Measurements from ENCODE around the gene SDHAF1. TPM values are rescaled to one million over a fixed set of nuclear protein-coding genes. Genes with fewer than 3 reads are reported as not detected.

SDHAF1 gene
- total and polyA plus RNA-seq, 2 donors (not counting 3 experiments of a cell fraction or from before 2014, with no cell fraction given), result 10.3 to 16.2 TPM

DNA sequence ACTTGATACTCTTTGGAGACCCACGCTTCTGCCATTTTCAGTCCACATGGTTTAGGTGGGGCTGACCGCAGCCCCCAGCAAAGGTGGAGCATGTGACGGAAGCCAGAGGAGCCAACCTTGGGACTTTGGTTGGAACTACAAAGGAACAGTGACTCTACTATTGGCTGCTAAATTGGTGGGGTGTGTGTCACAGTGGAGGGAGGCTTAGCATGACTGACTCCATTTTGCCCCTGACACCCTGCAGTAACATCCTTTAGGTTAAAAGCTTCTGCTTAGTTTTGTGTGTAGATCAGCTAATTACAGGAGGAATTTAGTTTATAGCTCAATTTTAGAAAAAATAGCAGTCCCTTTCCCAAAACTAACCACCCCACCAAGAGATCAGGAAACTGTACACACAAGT is 6.6 kb downstream of the SDHAF1 start:
- DNase-seq (ENCODE audit: low read depth, low spot score), result no peak
- Histone ChIP-seq H3K27me3 (ENCODE audit: control insufficient read depth in 2 of 2, insufficient read depth in 2 of 2, low read length in 2 of 2) (no peaks in the 10 kb centered on the region), H3K9me1 (replicated peaks; ENCODE audit: control insufficient read depth, extremely low read depth, insufficient read depth, low read length) (no peaks in the 10 kb centered on the region), H2AFZ (ENCODE audit: low read depth, low read length) (no peak overlapping the region), H3K27ac (ENCODE audit: insufficient read depth, low read depth, low read length) (no peak overlapping the region), H3K4me2 (ENCODE audit: insufficient read depth, low read length) (no peak overlapping the region), H3K4me1 (ENCODE audit: control insufficient read depth, extremely low read depth, insufficient read depth, low read length) (no peaks in the 10 kb centered on the region), H3K4me3 (replicated peaks in 1 of 3; ENCODE audit: insufficient read depth in 1 of 3, low read depth in 1 of 3, low read length in 3 of 3) (no peak overlapping the region), H3K79me2 (ENCODE audit: control insufficient read depth, insufficient read depth, low read length) (no peaks in the 10 kb centered on the region), H4K20me1 (replicated peaks; ENCODE audit: control insufficient read depth, extremely low read depth, insufficient read depth, low read length) (no peaks in the 10 kb centered on the region), H3K36me3 (ENCODE audit: control insufficient read depth in 2 of 2, extremely low read depth in 1 of 2, insufficient read depth in 2 of 2, low read length in 2 of 2) (peaks cover 0 to 2% of the 10 kb centered on the region in 2 experiments), H3K9me3 (replicated peaks; ENCODE audit: control insufficient read depth, insufficient read depth, low read length) (no peaks in the 10 kb centered on the region), H3K9ac (replicated peaks; ENCODE audit: extremely low read depth, insufficient read depth, low read length) (no peak overlapping the region)
- BruUV-seq (replicated peaks), result no TSS peak
- ChIA-PET POLR2A (interaction anchor here (0.6 kb wide), 1 partner anchor 418 kb away, joined by 5 read pairs; no protein-coding TSS in a partner anchor), CTCF (interaction anchor here (1.6 kb wide), 1 partner anchor 10 kb away, joined by 3 read pairs; no protein-coding TSS in a partner anchor)
- dilution Hi-C loops (cut with MboI; ENCODE audit: extremely low pct_ligation_motif_present, low sequenced_read_pairs), result no loop called here
- TF ChIP-seq MYC (IDR thresholded peaks at IDR 0.05; ENCODE audit: low read depth, low read length) (no peak), GATA2 (IDR thresholded peaks at IDR 0.05; ENCODE audit: insufficient read depth, insufficient read length, low read depth, low read length) (no peak), EZH2 (IDR thresholded peaks at IDR 0.05; ENCODE audit: borderline replicate concordance, low read depth, low read length, severe bottlenecking) (no peak)
- intact Hi-C loops (cut with micrococcal nuclease), result no loop called here
- no peak for FAIRE-seq

- H3K9me3 ChIP-seq (replicated peaks; ENCODE audit: control insufficient read depth, insufficient read depth, low read length), result no peaks in the 10 kb centered on the region
- H3K9me1 ChIP-seq (replicated peaks; ENCODE audit: control insufficient read depth, extremely low read depth, insufficient read depth, low read length), result no peaks in the 10 kb centered on the region
- no peak for TF ChIP-seq GATA2 (IDR thresholded peaks at IDR 0.05; ENCODE audit: insufficient read depth, insufficient read length, low read depth, low read length)
- TF ChIP-seq FOS (IDR thresholded peaks at IDR 0.05; ENCODE audit: borderline replicate concordance, insufficient read depth, low read length), result no peak
- TF ChIP-seq JUN (IDR thresholded peaks at IDR 0.05; ENCODE audit: borderline replicate concordance, insufficient read depth, insufficient read length, low read depth), result no peak
- no peak for TF ChIP-seq POLR2AphosphoS5 (IDR thresholded peaks at IDR 0.05; ENCODE audit: insufficient read depth, low read depth, low read length)
- no peak for TF ChIP-seq MYC (IDR thresholded peaks at IDR 0.05; ENCODE audit: low read depth, low read length)
- TF ChIP-seq EZH2 (IDR thresholded peaks at IDR 0.05; ENCODE audit: borderline replicate concordance, low read depth, low read length, severe bottlenecking), result no peak
- TF ChIP-seq POLR2A (IDR thresholded peaks at IDR 0.05; ENCODE audit: low read depth, low read length), result no peak
- no peaks in the 10 kb centered on the region for H3K27me3 ChIP-seq (ENCODE audit: control insufficient read depth in 2 of 2, insufficient read depth in 2 of 2, low read length in 2 of 2)
- no peak overlapping the region for H3K9ac ChIP-seq (replicated peaks; ENCODE audit: extremely low read depth, insufficient read depth, low read length)
- H4K20me1 ChIP-seq (replicated peaks; ENCODE audit: control insufficient read depth, extremely low read depth, insufficient read depth, low read length), result no peaks in the 10 kb centered on the region
- H3K4me2 ChIP-seq (ENCODE audit: insufficient read depth, low read length), result no peak overlapping the region
- no peak for FAIRE-seq
- H3K36me3 ChIP-seq (ENCODE audit: control insufficient read depth in 2 of 2, extremely low read depth in 1 of 2, insufficient read depth in 2 of 2, low read length in 2 of 2), result peaks cover 0 to 2% of the 10 kb centered on the region in 2 experiments
- ChIA-PET CTCF (no interaction called here), POLR2A (no interaction called here)
- intact Hi-C loops (cut with micrococcal nuclease), result no loop called here
- BruUV-seq (replicated peaks), result no TSS peak
- H3K79me2 ChIP-seq (ENCODE audit: control insufficient read depth, insufficient read depth, low read length), result no peaks in the 10 kb centered on the region
- H3K4me3 ChIP-seq (replicated peaks in 1 of 3; ENCODE audit: insufficient read depth in 1 of 3, low read depth in 1 of 3, low read length in 3 of 3), result no peak overlapping the region
- H2AFZ ChIP-seq (ENCODE audit: low read depth, low read length), result no peak overlapping the region
- no peaks in the 10 kb centered on the region for H3K4me1 ChIP-seq (ENCODE audit: control insufficient read depth, extremely low read depth, insufficient read depth, low read length)
- H3K27ac ChIP-seq (ENCODE audit: insufficient read depth, low read depth, low read length), result no peak overlapping the region
- DNase-seq (ENCODE audit: low read depth, low spot score), result no peak
- dilution Hi-C loops (cut with MboI; ENCODE audit: extremely low pct_ligation_motif_present, low sequenced_read_pairs), result no loop called here
Observed at GRCh38 chr19:36003284-36003683, 8.3 kb downstream of the SDHAF1 start.
